Measurements from ENCODE around the gene IL17C.

The IL17C gene

GRCh38 chr16:88624977-88625576 is 13.3 kb upstream of the IL17C start:
- no peak overlapping the region for H3K27ac ChIP-seq
- intact Hi-C loops (cut with DNase I; ENCODE audit: low total_unique reads) = no loop called here
- peaks cover 78 to 94% (median 81%) of the 10 kb centered on the region in 3 donors for H3K36me3 ChIP-seq
- TF ChIP-seq CTCF (IDR thresholded peaks at IDR 0.05) = no peak
- H3K27me3 ChIP-seq = no peaks in the 10 kb centered on the region
- no peak for DNase-seq
- no peak overlapping the region for H3K4me3 ChIP-seq
- H3K9me3 ChIP-seq = no peaks in the 10 kb centered on the region
- H3K4me1 ChIP-seq = no peaks in the 10 kb centered on the region

GRCh38 chr16:88626646-88627045 is 11.7 kb upstream of the IL17C start:
- intact Hi-C loops (cut with DNase I; ENCODE audit: low total_unique reads) = no loop called here
- no peaks in the 10 kb centered on the region for H3K9me3 ChIP-seq
- no peaks in the 10 kb centered on the region for H3K4me1 ChIP-seq
- H3K4me3 ChIP-seq = no peak overlapping the region
- H3K36me3 ChIP-seq = peaks cover 90 to 100% (median 92%) of the 10 kb centered on the region in 3 donors
- no peak overlapping the region for H3K27ac ChIP-seq
- H3K27me3 ChIP-seq = no peaks in the 10 kb centered on the region
- no peak for TF ChIP-seq CTCF (IDR thresholded peaks at IDR 0.05)
- no peak for DNase-seq

- Histone ChIP-seq H3K27ac (no peak overlapping the region), H3K9me3 (no peaks in the 10 kb centered on the region), H3K4me3 (no peak overlapping the region), H3K27me3 (no peaks in the 10 kb centered on the region), H3K36me3 (peaks cover 88 to 100% (median 90%) of the 10 kb centered on the region in 3 donors), H3K4me1 (no peaks in the 10 kb centered on the region)
- no peak for DNase-seq
- no peak for TF ChIP-seq CTCF (IDR thresholded peaks at IDR 0.05)
- intact Hi-C loops (cut with DNase I; ENCODE audit: low total_unique reads) = no loop called here
Observed at GRCh38 chr16:88627531-88628411, 10.6 kb upstream of the IL17C start.

- Histone ChIP-seq H3K27ac (no peak overlapping the region), H3K9me3 (no peaks in the 10 kb centered on the region)
Observed at GRCh38 chr16:88628512-88628974, 9.8 kb upstream of the IL17C start.

GRCh38 chr16:88629835-88630234 is 8.5 kb upstream of the IL17C start:
- Histone ChIP-seq H3K27me3 (peaks cover 0 to 12% of the 10 kb centered on the region in 2 donors), H3K27ac (no peak overlapping the region), H3K4me1 (peaks cover 0 to 13% (median 9%) of the 10 kb centered on the region in 4 donors), H3K4me3 (no peak overlapping the region), H3K9me3 (no peaks in the 10 kb centered on the region), H3K36me3 (peaks cover 69 to 87% (median 76%) of the 10 kb centered on the region in 3 donors)
- intact Hi-C loops (cut with DNase I; ENCODE audit: low total_unique reads) = no loop called here
- TF ChIP-seq CTCF (IDR thresholded peaks at IDR 0.05) = no peak
- no peak for DNase-seq

More at GRCh38 chr16:88628512-88628974, 9.8 kb upstream of the IL17C start:
- peaks cover 82 to 100% (median 86%) of the 10 kb centered on the region in 3 donors for H3K36me3 ChIP-seq
- H3K27me3 ChIP-seq = peaks cover 0 to 5% of the 10 kb centered on the region in 2 donors
- TF ChIP-seq CTCF (IDR thresholded peaks at IDR 0.05) = no peak
- DNase-seq = no peak
- intact Hi-C loops (cut with DNase I; ENCODE audit: low total_unique reads) = no loop called here
- no peak overlapping the region for H3K4me3 ChIP-seq
- H3K4me1 ChIP-seq = no peaks in the 10 kb centered on the region
